Uterus (tissue), 4 donors: ENCODE data around the gene ERAP2. TPM values are rescaled to one million over a fixed set of nuclear protein-coding genes. Genes with fewer than 3 reads are reported as not detected.
"Not testable (repeated sequence)": the region's sequence is repeated elsewhere in the genome, so short reads cannot be mapped to it uniquely, and the experiment has no call there.

ENCODE experiments used
- DNase-seq, 2 donors: peaks; one replicate each; pipeline ENCODE4 v3.0.0-alpha.2; 2019 to 2020
- H3K27ac ChIP-seq, 2 donors: fragments of 200-600 bp; sonication (generic); 1 replicate in 1 of 2; 2 replicates in 1 of 2; pipeline ENCODE4 v1.5.1; 2016 to 2018
- H3K27me3 ChIP-seq, 2 donors: fragments of 200-600 bp; sonication (generic); one replicate each; pipeline ENCODE4 v1.5.1; 2018 to 2019; ENCODE audit warnings: control low read depth in 1 of 2
- H3K36me3 ChIP-seq, 2 donors: fragments of 200-600 bp; sonication (generic); one replicate each; pipeline ENCODE4 v1.5.1; 2019; ENCODE audit warnings: control low read depth in 1 of 2
- H3K4me1 ChIP-seq, 2 donors: fragments of 200-600 bp; sonication (generic); one replicate each; pipeline ENCODE4 v1.5.1; 2018 to 2019; ENCODE audit warnings: control low read depth in 1 of 2
- H3K4me3 ChIP-seq, 2 donors: fragments of 200-600 bp; sonication (generic); 1 replicate in 1 of 2; 2 replicates in 1 of 2; pipeline ENCODE4 v1.5.1; 2018 to 2019; ENCODE audit warnings: mild to moderate bottlenecking in 1 of 2
- H3K9me3 ChIP-seq, 2 donors: fragments of 200-600 bp; sonication (generic); one replicate each; pipeline ENCODE4 v1.5.1; 2019; ENCODE audit warnings: control low read depth in 1 of 2
- CTCF ChIP-seq, 4 experiments: fragments of 200-600 bp in 2 of 4; fragments of 450-650 bp in 2 of 4; sonication (generic) in 2 of 4; IDR thresholded peaks; one replicate each; pipeline ENCODE4 v1.5.1; 2016 to 2019; ENCODE audit warnings: antibody characterized with exemption in 4 of 4, mild to moderate bottlenecking in 2 of 4, moderate library complexity in 1 of 4
- POLR2A ChIP-seq, 2 donors: fragments of 450-650 bp; IDR thresholded peaks; one replicate each; pipeline ENCODE4 v1.6.1; 2016; ENCODE audit warnings: antibody characterized with exemption in 2 of 2, mild to moderate bottlenecking in 1 of 2, moderate library complexity in 1 of 2
- intact Hi-C: fragments of 100-400 bp; cut with DNase I; formaldehyde crosslinking; loops from one replicate; pipeline ENCODE4 v1.15.1; 2023; ENCODE audit warnings: low total_unique reads
- total RNA-seq, 4 donors: library from RNA; depleted of rRNA in 3 of 4; stranded (reverse); fragments of >200 nt in 3 of 4; gene quantifications; one replicate each; pipeline versions ENCODE4 v1.1.0 to v1.2.4, GENCODE V29; 2014 to 2023
- donor health status: DM: yes; HTN: yes; CAD: no.

ERAP2 gene
- total RNA-seq, 4 donors from 2014 or later = 9.5 to 29.2 (median 17.1) TPM

GRCh38 chr5:96874631-96875030, 1.7 kb upstream of the ERAP2 start:
- Histone ChIP-seq H3K27me3 (no peaks in the 10 kb centered on the region), H3K4me1 (no peaks in the 10 kb centered on the region), H3K27ac (no peak overlapping the region), H3K9me3 (no peaks in the 10 kb centered on the region), H3K4me3 (no peak overlapping the region), H3K36me3 (no peaks in the 10 kb centered on the region)
- intact Hi-C loops = no loop called here
- no peak for TF ChIP-seq POLR2A (IDR thresholded peaks at IDR 0.05)
- TF ChIP-seq CTCF (IDR thresholded peaks at IDR 0.05) = no peak
- no peak for DNase-seq

GRCh38 chr5:96875791-96876291, 459 bp upstream of the ERAP2 start:
- no peak for DNase-seq
- H3K4me3 ChIP-seq = peak overlapping the region; percentile 51 to 58
- no peaks in the 10 kb centered on the region for H3K9me3 ChIP-seq
- no peak for TF ChIP-seq CTCF (IDR thresholded peaks at IDR 0.05)
- no peak for TF ChIP-seq POLR2A (IDR thresholded peaks at IDR 0.05)
- no peaks in the 10 kb centered on the region for H3K36me3 ChIP-seq
- no peaks in the 10 kb centered on the region for H3K4me1 ChIP-seq
- H3K27me3 ChIP-seq = no peaks in the 10 kb centered on the region
- H3K27ac ChIP-seq = peak overlapping the region; percentile 75 to 91
- intact Hi-C loops = no loop called here

- H3K27ac ChIP-seq = peak overlapping the region; percentile 75 to 91
- not testable (repeated sequence) for DNase-seq
These were observed 723 bp downstream of the ERAP2 start for GRCh38 chr5:96876977-96877469.

GRCh38 chr5:96879665-96880064, 3.4 kb downstream of the ERAP2 start:
- TF ChIP-seq CTCF (IDR thresholded peaks at IDR 0.05) (no peak), POLR2A (IDR thresholded peaks at IDR 0.05) (no peak)
- no peak for DNase-seq
- intact Hi-C loops = no loop called here
- Histone ChIP-seq H3K36me3 (no peaks in the 10 kb centered on the region), H3K4me3 (no peak overlapping the region), H3K9me3 (no peaks in the 10 kb centered on the region), H3K27ac (no peak overlapping the region), H3K4me1 (peaks cover 0 to 4% of the 10 kb centered on the region in 2 donors), H3K27me3 (no peaks in the 10 kb centered on the region)

More at GRCh38 chr5:96876977-96877469, 723 bp downstream of the ERAP2 start:
- H3K4me3 ChIP-seq = peak overlapping the region; percentile 51 to 58
- H3K9me3 ChIP-seq, H3K27me3 ChIP-seq, intact Hi-C loops, H3K36me3 ChIP-seq, H3K4me1 ChIP-seq: not testable (repeated sequence)

- Histone ChIP-seq H3K4me3 (no peak overlapping the region), H3K27me3 (no peaks in the 10 kb centered on the region), H3K9me3 (no peaks in the 10 kb centered on the region), H3K27ac (no peak overlapping the region), H3K36me3 (no peaks in the 10 kb centered on the region), H3K4me1 (peaks cover 0 to 4% of the 10 kb centered on the region in 2 donors)
- intact Hi-C loops = no loop called here
- no peak for TF ChIP-seq POLR2A (IDR thresholded peaks at IDR 0.05)
- TF ChIP-seq CTCF (IDR thresholded peaks at IDR 0.05) = no peak
- no peak for DNase-seq
These were observed 4.3 kb downstream of the ERAP2 start for GRCh38 chr5:96880444-96881164.
